A673 (cell line): ENCODE measurements around the gene ATE1. TPM values are rescaled to one million over a fixed set of nuclear protein-coding genes. Genes with fewer than 3 reads are reported as not detected.

Experiments used
- BruUV-seq: library from RNA; stranded (reverse); fragments of 400-500 nt; replicated peaks from 2 replicates; lab custom pipeline; 2021; lab: Mats Ljungman, UMichigan
- CTCF ChIA-PET: fragments of 300-600 bp; sonication (Branson Sonifier 250); formaldehyde crosslinking; loops from one replicate; lab custom pipeline; 2022; ENCODE audit warnings: antibody characterized with exemption; lab: Charles Lee
- POLR2A ChIA-PET: fragments of 300-600 bp; sonication (Branson Sonifier 250); formaldehyde crosslinking; loops from one replicate; lab custom pipeline; 2022; ENCODE audit warnings: antibody characterized with exemption; ENCODE audit not compliant: low non-redundant PET; lab: Charles Lee
- DNase-seq: peaks from one replicate; pipeline ENCODE4 v3.0.0-alpha.2; 2015; ENCODE audit warnings: low spot score
- H3K27ac ChIP-seq: fragments of 200-600 bp; sonication (generic); 2 replicates; pipeline ENCODE4 v1.5.1; 2016; ENCODE audit warnings: mixed run types, low read depth, mild to moderate bottlenecking, mixed read lengths, antibody characterized with exemption, low read length; ENCODE audit not compliant: poor library complexity, severe bottlenecking
- H3K27me3 ChIP-seq: fragments of 200-600 bp; sonication (generic); replicated peaks from 2 replicates; pipeline ENCODE4 v1.6.1; 2017; ENCODE audit warnings: mixed run types, low read depth, mild to moderate bottlenecking, mixed read lengths, antibody characterized with exemption, low read length; ENCODE audit not compliant: insufficient read depth, poor library complexity
- H3K36me3 ChIP-seq: fragments of 200-600 bp; sonication (generic); 2 replicates; pipeline ENCODE4 v1.6.1; 2016; ENCODE audit warnings: mixed run types, mild to moderate bottlenecking, mixed read lengths, antibody characterized with exemption, low read length; ENCODE audit not compliant: insufficient read depth, poor library complexity, severe bottlenecking
- H3K4me1 ChIP-seq: fragments of 200-600 bp; sonication (generic); 2 replicates; pipeline ENCODE4 v1.6.1; 2017; ENCODE audit warnings: mixed run types, mild to moderate bottlenecking, mixed read lengths, antibody characterized with exemption, low read length; ENCODE audit not compliant: insufficient read depth, poor library complexity, severe bottlenecking
- H3K4me3 ChIP-seq: fragments of 200-600 bp; sonication (generic); 2 replicates; pipeline ENCODE4 v1.5.1; 2016; ENCODE audit warnings: low read depth, mixed run types, mild to moderate bottlenecking, mixed read lengths, low read length; ENCODE audit not compliant: poor library complexity, severe bottlenecking
- H3K9me3 ChIP-seq: fragments of 200-600 bp; sonication (generic); 2 replicates; pipeline ENCODE4 v1.6.1; 2016; ENCODE audit warnings: mixed run types, low read depth, mild to moderate bottlenecking, mixed read lengths, antibody characterized with exemption, low read length; ENCODE audit not compliant: poor library complexity, severe bottlenecking
- EZH2 ChIP-seq: fragments of 200-600 bp; sonication (generic); IDR thresholded peaks from 2 replicates; pipeline ENCODE4 v1.6.1; 2017; ENCODE audit warnings: borderline replicate concordance, low read depth, mild to moderate bottlenecking, mixed read lengths, antibody characterized with exemption, low read length; ENCODE audit not compliant: poor library complexity, severe bottlenecking
- intact Hi-C: fragments of 100-400 bp; cut with micrococcal nuclease; formaldehyde crosslinking; loops from one replicate; pipeline ENCODE4 v1.10.0; 2022; ENCODE audit not compliant: unreplicated experiment
- total RNA-seq: library from RNA; stranded (reverse); gene quantifications from 2 replicates; pipeline ENCODE4 v1.2.3, GENCODE V29; 2021
- TF ChIP-seq, protein P1 (sequence below): fragments of 300-800, 200-600 bp; sonication (generic); conservative IDR thresholded peaks from 2 replicates; pipeline ENCODE4 v1.5.1; 2017; ENCODE audit warnings: low read depth, mild to moderate bottlenecking, antibody characterized with exemption, low read length, moderate library complexity, mixed read lengths

Gene ATE1
- total RNA-seq, 1 experiment from 2014 or later: 27.0 TPM

DNA sequence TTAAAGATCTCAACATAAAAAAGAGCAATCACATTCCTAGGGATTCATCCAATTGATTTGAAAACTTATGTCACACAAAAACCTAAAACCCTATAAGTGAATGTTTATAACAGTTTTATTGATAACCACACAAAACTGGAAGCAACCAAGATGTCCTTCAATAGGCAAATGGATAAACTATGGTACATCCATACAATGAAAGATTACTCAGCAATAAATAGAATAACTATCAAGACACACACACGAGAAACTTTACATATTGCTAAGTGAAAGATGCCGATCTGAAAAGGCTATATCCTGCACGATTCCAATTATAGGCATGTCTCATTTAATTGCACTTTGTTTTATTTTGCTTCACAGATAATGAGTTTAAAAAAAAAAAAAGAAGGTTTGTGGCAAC is 83.3 kb downstream of the ATE1 start:
- ChIA-PET CTCF (no interaction called here), POLR2A (no interaction called here)
- Histone ChIP-seq H3K36me3 (no peaks in the 10 kb centered on the region), H3K27me3 (no peaks in the 10 kb centered on the region), H3K27ac (no peak overlapping the region), H3K4me3 (no peak overlapping the region), H3K4me1 (no peaks in the 10 kb centered on the region), H3K9me3 (no peaks in the 10 kb centered on the region)
- TF ChIP-seq EZH2: no peak
- TF ChIP-seq, protein P1, sequence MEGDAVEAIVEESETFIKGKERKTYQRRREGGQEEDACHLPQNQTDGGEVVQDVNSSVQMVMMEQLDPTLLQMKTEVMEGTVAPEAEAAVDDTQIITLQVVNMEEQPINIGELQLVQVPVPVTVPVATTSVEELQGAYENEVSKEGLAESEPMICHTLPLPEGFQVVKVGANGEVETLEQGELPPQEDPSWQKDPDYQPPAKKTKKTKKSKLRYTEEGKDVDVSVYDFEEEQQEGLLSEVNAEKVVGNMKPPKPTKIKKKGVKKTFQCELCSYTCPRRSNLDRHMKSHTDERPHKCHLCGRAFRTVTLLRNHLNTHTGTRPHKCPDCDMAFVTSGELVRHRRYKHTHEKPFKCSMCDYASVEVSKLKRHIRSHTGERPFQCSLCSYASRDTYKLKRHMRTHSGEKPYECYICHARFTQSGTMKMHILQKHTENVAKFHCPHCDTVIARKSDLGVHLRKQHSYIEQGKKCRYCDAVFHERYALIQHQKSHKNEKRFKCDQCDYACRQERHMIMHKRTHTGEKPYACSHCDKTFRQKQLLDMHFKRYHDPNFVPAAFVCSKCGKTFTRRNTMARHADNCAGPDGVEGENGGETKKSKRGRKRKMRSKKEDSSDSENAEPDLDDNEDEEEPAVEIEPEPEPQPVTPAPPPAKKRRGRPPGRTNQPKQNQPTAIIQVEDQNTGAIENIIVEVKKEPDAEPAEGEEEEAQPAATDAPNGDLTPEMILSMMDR: no peak
- no peak for DNase-seq
- no TSS peak for BruUV-seq
- intact Hi-C loops: no loop called here

DNA sequence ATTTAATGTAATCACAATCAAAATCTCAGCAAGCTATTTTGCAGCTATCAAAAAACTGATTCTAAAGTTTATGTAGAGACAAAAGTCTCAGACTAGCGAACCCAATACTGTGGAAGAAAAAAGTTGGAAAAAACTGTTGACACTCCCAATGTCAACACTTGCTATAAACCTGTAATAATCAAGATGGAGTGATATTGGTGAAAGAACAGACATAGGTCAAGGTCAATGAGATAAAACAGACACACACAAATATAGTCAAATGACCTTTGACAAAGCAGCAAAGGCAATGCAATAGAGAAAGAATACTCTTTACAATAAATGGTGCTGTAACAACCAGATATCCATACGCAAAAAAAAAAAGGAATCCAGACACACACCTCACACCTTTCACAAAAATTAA is 84.5 kb downstream of the ATE1 start:
- Histone ChIP-seq H3K27ac (no peak overlapping the region), H3K9me3 (no peaks in the 10 kb centered on the region), H3K4me3 (no peak overlapping the region), H3K4me1 (no peaks in the 10 kb centered on the region), H3K36me3 (no peaks in the 10 kb centered on the region), H3K27me3 (no peaks in the 10 kb centered on the region)
- ChIA-PET CTCF (no interaction called here), POLR2A (no interaction called here)
- no peak for DNase-seq
- BruUV-seq: no TSS peak
- TF ChIP-seq EZH2: no peak
- TF ChIP-seq, protein P1: no peak
- intact Hi-C loops: no loop called here

DNA sequence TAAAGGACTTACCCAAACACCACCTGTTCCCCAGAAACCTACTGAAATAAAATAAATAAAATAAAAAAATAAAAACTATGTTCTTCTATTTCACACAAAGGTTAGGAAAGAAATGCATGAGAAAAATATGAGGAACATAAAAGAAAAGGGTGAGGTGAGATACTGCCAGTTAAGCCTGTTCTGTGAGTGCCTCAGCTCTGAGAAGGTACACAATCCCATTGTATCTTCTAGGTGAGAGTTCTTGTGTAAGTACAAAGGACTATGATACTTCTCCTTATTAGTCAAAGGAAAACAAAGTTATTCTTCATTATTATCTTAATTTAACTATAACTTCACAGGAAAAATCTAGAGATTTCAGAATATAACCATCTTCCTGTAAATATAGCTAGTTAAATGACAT is 86.0 kb downstream of the ATE1 start:
- intact Hi-C loops: no loop called here
- H3K36me3 ChIP-seq: no peaks in the 10 kb centered on the region
- DNase-seq: no peak
- no peak for TF ChIP-seq EZH2
- TF ChIP-seq, protein P1: no peak
- BruUV-seq: no TSS peak
- POLR2A ChIA-PET: no interaction called here
- no peaks in the 10 kb centered on the region for H3K4me1 ChIP-seq
- H3K4me3 ChIP-seq: no peak overlapping the region
- H3K27me3 ChIP-seq: no peaks in the 10 kb centered on the region
- no peak overlapping the region for H3K27ac ChIP-seq
- CTCF ChIA-PET: no interaction called here
- H3K9me3 ChIP-seq: no peaks in the 10 kb centered on the region
